ENCODE measurements around the gene INHBC.

INHBC gene

DNA sequence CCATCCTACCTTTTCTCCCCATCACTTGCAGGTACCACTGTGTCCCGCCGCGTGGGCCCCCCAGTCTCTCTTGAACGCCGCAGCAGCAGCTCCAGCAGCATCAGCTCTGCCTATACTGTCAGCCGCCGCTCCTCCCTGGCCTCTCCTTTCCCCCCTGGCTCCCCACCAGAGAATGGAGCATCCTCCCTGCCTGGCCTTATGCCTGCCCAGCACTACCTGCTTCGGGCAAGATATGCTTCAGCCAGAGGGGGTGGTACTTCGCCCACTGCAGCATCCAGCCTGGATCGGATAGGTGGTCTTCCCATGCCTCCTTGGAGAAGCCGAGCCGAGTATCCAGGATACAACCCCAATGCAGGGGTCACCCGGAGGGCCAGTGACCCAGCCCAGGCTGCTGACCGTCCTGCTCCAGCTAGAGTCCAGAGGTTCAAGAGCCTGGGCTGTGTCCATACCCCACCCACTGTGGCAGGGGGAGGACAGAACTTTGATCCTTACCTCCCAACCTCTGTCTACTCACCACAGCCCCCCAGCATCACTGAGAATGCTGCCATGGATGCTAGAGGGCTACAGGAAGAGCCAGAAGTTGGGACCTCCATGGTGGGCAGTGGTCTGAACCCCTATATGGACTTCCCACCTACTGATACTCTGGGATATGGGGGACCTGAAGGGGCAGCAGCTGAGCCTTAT, 35.8 kb downstream of the INHBC start:
- DNase-seq, result no peak

DNA sequence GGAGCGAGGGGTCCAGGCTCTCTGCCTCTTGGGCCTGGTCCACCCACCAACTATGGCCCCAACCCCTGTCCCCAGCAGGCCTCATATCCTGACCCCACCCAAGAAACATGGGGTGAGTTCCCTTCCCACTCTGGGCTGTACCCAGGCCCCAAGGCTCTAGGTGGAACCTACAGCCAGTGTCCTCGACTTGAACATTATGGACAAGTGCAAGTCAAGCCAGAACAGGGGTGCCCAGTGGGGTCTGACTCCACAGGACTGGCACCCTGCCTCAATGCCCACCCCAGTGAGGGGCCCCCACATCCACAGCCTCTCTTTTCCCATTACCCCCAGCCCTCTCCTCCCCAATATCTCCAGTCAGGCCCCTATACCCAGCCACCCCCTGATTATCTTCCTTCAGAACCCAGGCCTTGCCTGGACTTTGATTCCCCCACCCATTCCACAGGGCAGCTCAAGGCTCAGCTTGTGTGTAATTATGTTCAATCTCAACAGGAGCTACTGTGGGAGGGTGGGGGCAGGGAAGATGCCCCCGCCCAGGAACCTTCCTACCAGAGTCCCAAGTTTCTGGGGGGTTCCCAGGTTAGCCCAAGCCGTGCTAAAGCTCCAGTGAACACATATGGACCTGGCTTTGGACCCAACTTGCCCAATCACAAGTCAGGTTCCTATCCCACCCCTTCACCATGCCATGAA, 36.5 kb downstream of the INHBC start:
- DNase-seq, result no peak

DNA sequence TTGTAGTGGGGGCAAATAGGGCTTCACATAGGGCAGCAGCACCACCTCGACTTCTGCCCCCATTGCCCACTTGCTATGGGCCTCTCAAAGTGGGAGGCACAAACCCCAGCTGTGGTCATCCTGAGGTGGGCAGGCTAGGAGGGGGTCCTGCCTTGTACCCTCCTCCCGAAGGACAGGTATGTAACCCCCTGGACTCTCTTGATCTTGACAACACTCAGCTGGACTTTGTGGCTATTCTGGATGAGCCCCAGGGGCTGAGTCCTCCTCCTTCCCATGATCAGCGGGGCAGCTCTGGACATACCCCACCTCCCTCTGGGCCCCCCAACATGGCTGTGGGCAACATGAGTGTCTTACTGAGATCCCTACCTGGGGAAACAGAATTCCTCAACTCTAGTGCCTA, 37.1 kb downstream of the INHBC start:
- no peak for DNase-seq

DNA sequence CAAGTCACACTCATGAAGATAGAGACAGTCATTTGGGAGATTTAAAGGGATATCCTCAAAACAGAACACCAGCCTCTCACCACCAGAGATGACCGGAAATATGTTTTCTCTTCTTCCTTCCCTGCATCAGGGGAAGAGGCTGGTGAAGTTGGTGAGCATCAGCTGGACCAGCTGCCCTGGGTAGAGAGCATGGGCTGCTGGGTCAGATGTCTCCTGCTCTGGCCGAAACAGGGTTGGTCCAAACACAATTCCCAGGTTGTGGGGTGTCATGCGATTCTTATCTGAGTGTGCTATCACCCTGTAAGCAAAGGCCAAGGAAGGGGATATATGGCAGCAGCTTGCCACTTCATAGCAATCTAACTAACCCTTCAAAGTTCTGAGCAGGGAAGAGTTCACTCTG, 37.8 kb downstream of the INHBC start:
- no peak for DNase-seq

DNA sequence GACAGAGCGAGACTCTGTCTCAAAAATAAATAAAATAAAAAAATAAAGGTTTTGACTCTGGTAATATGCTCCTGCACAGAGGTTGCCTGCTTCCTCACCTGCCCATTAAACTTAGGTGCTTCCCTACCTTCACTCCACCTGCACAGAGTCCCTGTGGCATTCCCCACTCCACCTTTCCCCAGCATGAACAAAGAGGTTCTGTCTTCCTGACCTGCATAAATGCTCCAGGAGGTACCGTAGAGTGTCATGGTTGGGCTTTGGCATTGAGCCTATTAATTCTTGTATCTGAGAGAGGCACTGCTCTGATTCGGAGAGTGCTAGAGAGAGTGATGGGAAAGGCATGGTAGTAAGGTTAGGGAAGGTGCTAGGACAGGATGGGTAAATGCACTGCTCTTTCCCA, 38.8 kb downstream of the INHBC start:
- DNase-seq, result no peak

DNA sequence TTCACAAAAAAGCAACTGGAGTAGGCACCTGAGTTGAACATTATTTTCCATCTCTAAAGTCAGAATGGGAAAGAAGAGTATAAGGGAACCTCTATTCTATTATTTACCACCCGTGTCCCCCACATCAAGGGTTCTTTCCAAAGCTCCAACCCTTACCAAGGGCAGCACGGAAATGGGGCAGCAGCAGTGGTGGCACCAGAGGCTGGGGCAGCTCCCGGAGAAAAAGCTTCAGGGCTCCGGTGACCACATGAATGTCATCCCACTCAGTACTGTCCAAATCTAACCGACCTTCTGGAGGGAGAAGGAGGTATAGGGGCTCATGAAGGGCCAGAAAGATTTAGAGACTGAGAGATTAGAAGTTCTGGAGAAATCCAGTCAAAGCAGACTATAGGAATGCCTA, 39.3 kb downstream of the INHBC start:
- no peak for DNase-seq

DNA sequence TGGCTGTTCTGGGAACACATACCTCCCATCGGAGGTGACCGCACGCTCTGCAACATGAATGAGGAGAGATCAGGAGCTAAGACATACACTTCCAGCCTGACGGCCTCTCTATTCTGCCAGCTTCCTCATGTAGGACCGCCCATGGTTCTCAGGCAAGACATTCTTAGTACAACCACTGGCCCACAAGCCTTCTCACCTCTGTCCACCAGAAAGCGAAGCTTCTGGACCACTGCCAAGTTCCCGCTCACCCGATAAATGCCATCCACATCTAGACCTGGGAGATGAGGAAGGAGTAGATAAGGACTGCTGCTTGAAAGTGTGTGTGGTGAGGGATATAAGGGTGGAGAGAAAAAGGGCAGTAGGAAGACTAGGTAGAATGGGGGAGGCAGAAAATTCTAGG, 39.8 kb downstream of the INHBC start:
- DNase-seq, result no peak

DNA sequence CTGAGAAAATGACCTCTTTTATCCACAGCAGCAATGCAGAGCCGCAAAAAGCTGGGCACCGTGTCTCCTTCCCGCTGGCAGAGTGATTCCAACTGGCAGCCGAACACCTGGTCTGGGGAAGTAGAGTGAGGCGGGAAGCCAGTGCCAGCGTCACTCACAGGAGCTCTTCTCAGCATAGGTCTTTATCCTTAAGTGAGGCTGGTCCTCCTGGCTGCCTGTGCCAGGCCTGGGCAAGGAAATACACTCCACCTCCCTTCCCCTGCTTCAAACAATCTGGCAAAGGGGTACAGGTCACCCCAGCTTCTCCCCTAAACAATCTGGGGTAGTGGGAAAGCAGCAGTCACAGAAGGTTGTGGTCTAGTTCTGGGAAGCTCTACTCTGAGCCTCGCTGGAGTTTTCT, 40.3 kb downstream of the INHBC start:
- DNase-seq, result no peak

DNA sequence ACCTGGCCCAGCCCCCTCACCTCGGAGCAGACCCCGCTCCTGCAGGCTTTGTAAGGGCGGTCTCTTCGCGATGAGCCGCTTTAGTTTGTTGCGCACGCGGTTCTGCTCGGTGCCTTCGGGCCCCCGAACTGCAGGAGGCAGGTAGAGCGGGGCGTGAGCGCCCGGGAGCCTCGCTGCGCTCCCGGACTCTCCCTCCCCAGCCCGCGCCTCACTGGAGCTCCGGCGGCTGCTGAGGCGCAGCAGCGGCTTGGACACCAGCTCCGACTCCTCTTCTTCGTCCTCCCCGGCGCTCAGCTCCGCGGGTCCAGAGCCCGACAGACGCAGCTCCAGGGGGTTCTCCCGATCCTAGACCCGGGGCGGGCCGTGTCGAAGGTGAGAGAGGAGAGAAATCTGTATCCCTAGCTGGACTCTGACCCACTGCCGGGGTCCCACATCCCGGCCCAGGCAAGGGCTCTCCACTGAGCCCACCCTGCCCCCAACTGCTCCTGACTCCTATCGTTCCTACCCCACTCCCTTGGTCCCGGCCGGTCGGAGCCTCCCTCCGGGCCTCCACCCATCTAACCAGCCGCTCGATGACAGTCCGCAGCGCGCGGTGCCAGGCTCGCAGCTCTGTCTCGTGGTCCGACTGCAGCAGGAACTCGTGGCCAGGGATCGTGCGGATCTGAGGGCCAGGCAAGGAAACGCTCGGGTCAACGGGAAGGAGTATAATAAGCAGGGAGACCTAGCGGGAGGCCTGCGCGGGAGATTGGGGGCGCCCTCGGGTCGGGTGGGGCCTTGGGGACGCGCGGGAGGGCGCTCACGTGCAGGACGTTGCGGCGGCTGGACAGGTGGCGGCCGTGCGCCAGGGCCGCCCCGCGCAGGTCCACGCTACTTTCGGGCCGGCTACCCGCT, 40.9 kb downstream of the INHBC start:
- no peak for DNase-seq

DNA sequence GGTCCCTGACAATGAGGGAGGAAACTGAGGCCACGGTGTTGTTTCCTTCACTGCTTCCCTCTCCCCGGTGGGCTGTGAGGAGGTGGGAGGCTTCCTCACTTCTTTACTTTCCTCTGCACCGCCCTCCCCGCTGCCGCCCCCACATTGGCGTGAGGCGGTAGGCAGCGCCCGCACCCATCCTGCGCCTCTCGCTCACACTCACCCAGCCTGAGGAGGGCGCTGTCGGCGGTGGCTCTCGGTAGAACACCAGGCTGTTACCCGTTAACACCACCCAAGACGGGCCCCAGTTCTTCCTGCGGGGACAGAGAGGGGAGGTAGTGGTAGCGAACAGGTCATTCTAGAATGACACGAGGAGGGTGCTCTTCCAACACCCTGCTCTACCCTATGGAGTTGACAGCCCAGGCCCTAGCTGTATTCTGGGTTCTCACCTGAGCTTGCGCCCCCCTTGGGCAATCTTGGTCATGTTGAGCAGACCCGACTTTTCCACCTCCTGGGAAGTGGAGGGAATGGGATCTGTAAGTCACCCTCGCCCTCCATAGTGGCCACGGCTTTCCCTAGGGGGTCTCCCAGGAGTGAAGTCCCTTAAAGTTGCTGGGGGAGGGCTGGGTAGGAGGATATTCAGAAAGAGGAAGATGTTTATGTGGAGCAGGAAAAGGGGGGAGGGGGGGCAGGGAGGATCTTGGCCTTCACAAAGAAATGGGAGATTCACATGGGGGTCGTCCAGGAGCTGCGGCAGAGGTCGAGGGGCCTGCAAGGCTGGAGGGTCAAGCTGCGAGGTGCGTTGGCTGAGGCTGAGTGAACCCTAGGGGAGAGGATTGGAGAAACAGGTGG, 41.8 kb downstream of the INHBC start:
- DNase-seq, result peak; percentile 82

DNA sequence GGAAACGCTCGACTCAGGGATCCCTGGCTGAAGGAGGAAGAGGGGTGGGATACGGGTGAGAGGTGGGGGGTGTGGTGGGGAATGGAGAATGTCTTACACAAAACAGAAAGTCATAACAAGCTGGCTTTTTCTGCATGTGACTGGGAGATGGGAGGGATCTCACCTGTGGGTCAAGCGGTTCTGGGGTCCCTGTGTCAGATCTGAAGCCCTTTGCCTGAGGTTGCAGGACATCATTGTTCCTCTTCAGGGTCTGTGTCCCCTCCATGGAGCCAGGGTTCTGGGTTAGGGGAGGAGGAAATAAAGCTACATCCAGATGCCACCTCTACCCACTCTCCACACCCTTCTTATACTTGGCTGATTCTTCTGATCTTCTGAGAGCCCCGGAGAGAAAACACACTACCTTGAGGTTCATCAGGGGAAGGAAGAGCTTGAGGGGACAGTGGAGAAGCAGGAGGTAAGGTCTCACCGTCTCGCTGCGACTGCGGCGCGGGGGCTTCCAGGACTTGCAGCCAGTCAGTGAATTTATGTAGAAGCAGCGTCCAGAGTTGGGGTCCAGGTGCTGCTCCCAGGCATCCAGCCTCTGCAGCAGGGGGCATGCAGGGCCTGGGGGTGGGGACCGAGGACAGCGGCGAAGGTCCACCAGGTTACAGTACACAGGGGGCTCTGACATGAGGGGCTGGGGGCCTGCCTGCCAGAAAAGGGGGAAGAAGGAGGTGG, 42.6 kb downstream of the INHBC start:
- DNase-seq, result no peak

DNA sequence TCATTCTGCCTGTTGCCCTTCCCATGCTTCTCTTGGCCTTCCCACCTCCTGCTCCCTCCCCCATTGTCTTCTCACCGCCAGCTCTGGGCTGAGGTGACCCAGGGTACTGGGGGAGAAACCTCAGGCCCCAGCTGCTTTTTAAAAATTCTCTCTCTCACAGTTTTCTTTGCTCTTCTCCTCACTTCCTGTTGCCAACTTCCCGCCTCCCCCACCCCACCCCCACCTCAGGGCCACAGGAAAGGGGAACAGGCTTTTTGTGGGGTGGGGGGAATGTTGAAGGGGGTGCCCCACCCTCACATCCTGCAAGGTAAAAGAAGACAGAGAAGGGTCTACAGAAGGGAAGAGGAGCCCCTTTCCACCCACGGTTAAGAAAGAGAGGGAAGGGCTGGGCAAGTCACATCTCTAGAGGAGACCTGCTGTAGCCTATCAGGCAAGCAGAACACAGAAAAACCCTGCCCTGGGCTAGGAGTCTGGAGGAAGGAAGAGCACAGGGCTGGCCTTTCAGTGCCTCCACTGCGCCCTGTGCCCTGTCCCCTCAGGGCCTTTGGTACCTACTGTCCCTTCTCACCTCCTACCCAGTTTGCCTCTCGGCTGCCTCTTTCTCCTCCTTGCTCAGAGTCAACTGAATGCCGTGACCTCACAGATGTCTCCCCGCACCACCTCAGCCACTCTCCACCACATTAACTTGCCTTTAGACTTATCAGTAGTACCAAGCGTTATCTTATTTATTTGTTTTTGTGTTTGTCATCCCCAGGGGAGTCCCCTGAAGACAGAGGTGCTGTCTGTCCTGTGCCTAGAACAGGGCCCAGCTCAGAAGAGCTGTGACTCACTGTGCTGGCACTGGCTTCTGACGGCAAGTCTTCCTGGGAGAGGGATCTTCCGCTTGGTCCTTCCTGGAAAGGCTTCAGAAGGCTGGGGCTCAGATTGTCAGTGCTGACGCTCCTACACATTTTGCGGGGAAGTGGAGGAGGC, 43.4 kb downstream of the INHBC start:
- DNase-seq, result peak; percentile 34

DNA sequence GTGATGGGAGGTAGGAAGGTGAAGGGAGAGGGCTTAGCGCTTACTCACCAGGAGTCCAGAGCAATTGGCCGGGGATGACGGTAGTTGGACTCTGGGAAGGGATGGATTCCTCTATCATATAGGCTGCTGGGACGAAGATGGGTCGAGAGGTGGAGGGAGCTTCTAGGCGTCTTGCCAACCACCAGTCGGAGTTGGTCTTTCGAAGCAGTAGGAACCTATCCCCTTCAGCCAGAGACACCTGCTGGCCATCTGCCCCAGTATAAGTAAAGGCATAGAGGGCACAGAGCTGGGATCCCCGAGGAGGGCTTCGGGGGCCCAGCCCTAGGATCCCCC, 44.4 kb downstream of the INHBC start:
- no peak for DNase-seq

DNA sequence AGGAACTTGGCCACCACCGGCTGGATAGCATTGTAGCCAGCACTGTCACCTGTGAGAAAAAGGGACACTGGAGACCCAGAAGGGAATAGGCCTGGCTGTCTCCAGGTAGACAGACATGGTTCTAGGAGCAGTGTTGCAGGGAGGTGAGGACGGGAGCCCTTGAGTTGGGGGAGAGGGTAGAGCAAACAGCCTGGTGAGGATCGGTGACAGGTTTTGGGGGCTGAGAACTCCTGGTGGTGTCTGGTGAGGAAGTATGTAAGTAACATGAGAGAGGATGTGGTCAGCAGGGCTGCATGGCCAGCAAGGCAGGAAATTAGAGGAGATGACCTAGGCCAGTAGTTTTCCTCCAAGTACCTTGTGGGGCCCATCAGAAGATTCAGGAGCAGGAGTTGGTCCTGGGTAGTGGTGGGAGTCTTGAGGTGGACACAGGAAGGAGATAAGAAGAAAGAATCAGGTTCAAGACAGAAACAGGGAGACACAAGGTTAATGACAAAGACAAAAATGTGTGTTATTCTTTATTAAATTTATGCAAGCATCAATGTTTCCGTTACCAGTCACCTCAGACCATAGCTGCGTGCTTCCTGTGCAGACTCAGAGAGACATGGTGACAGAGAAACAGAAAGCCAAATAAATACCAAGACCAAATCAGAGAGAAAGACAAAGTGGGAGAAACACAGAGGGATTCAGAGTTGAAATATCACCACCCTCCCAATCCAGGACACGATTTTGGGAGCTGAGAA, 45.0 kb downstream of the INHBC start, which contains the start of gene ARHGAP9:
ARHGAP9 (minus strand) TSS at position 491 of the 740 bp plus-strand sequence; CDS start at position 31, 460 bp downstream.
- peak; percentile 54 for DNase-seq

DNA sequence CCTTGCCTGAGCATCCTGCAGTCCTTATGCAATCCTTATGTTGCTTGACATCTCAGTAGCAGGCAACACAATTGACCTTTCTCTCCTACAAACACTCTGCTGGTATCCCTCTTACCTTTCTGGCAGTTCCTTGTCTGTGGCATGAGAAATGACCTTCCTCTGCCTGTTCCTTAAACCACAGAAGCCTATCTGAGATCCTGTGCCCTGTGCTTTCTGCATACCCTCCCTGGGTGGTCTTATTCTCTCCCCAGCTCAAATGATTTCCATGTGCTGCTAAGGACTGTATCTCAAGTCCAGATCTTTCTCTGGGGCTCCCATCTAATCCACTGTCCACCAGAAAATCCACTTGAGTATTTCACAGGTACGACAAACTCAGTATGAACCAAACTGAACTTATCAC, 47.1 kb downstream of the INHBC start:
- DNase-seq, result no peak

DNA sequence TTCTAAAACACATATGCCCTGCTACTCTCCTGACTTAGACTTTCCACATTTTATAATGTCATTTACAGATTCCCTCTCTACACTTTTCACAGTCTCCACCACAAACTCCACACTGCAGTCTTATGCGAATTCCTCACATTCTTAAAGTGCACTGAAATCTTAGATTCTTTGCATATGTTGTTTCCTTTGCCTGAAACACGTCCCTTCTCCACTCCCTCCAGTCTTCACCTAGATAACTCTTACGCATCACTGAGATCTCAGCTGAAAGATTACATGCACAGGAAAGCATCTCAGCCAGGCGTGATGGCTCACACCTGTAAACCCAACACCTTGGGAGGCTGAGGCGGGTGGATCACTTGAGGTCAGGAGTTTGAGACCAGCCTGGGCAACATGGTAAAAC, 48.9 kb downstream of the INHBC start:
- DNase-seq, result no peak

DNA sequence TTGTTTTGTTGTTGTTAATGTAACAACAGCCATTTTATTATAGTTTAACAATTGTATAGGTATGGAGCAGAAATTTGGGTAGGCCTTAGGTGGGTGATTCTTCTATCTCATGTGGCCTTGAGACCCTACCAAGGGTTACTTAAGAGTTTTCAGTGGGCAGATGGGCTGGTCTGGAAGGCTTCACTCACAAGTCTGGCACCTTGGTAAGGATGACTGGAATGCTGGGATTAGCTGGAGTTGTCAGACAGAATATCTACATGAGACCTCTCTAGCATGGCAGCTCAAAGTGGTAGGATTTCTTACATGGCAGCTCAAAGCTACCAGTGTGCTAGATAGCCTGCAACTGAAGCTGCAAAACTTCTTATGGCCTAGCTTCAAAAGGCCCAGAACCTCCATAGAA, 51.1 kb downstream of the INHBC start:
- DNase-seq, result no peak

DNA sequence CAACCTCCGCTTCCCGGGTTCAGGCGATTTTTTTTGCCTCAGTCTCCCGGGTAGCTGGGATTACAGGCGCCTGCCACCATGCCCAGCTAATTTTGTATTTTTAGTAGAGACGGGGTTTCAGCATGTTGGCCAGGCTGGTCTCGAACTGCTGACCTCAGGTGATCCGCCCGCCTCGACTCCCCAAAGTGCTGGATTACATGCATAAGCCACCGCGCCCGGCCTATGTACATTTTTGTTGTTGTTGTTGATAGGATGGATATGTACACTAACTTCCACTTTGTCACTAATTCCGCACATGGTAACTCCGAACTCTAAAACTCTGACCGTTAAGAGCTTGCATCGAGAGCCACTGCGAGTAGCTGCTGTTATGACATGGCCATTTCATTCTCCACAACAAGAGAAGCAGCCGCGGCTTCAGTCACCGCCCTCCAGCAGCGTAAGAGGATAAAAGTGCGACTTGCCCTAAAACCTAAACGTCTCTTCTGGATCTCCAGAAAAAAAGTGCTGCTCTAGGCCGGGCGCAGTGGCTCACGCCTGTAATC, 52.5 kb downstream of the INHBC start:
- DNase-seq, result no peak

DNA sequence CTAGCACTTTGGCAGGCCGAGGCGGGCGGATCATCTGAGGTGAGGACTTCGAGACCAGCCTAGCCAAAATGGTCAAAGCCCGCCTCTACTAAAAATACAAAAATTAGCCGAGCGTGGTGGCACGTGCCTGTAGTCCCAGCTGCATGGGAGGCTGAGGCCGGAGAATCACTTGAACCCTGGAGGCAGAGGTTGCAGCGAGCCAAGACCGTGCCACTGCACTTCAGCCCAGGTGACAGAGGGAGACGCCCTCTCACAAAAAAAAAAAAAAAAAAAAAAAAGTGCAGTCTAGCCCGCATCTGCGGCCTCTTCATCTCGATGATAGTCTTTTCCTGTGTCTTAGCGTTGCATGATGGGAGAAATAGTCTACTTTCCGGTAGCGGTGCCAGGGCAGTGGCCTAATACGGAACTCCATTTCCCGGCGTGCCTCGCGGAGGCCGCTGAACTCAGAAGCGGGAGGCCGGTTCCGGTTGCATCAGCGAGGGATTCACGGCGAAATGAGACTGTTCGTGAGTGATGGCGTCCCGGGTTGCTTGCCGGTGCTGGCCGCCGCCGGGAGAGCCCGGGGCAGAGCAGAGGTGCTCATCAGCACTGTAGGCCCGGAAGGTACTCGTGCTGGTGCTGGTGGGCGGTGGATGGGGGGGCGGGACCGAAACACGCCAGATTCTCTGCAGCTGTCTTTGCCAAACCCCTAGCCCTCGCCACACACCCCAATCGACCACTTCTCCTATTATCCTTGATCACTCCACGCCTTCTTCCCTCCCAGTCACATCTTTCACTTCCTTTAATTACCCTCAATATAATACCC, 53.2 kb downstream of the INHBC start, which contains the start of gene MARS1:
MARS1 (plus strand) TSS at position 472 of the 805 bp plus-strand sequence; CDS start at position 495, 23 bp downstream.
- peak; percentile 94 for DNase-seq

Data from activated naive CD4-positive, alpha-beta T cell treated with anti-CD3 and anti-CD28 coated beads, Interleukin-2, amount 50 U/mL, for 16 hours (primary cell).